Retinal pigment epithelial cell (primary cell): ENCODE data around the gene C14orf180.

ENCODE experiments used
- DNase-seq: peaks from one replicate; pipeline ENCODE4 v3.0.0-alpha.2; 2010; ENCODE audit warnings: low read depth
- H3K4me3 ChIP-seq: 2 replicates; pipeline ENCODE4 v1.5.1; 2011; ENCODE audit warnings: mild to moderate bottlenecking, low read length, control low read depth, moderate library complexity
- TF ChIP-seq, protein P1 (sequence below): conservative IDR thresholded peaks from 2 replicates; pipeline ENCODE4 v1.5.1; 2011; ENCODE audit warnings: low read depth, low read length, control low read depth, inconsistent platforms

The C14orf180 gene

DNA sequence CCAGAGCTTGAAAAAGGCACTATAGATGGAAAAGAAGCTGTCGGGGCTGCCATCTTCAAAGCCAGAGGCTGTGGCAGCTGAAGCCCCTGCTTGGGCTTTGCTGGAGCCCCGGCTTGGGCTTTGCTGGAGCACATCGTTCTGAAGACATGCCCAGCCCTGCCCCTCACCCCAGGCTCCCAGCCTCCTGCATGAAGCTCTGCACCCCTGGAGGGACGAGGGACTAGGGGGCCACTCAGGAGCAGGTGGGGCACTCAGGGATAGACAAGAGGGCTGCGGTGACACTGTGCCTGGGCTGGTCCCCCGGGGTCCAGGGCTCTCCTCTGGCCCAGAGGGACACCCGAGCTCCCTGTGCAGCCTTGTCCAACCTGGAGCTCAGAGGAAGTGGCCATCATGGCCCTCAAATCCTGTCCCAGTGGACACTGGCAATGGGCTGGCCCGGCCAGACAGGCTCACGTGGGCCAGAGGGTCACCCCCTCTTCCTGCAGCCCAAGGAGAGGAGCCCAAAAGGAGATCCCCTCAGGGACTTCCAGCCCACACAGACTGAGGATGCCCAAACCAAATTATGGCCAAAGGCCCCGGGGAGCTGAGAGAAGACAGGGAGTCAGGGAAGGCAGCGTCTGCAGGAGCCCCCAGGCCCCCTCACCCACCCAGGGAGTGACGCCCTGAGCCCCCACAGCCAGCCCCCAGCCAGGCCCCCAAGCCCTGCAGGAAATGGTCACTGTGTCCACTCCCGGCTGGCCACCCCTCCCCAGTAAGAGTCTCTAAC is 23.1 kb upstream of the C14orf180 start:
- TF ChIP-seq, protein P1, sequence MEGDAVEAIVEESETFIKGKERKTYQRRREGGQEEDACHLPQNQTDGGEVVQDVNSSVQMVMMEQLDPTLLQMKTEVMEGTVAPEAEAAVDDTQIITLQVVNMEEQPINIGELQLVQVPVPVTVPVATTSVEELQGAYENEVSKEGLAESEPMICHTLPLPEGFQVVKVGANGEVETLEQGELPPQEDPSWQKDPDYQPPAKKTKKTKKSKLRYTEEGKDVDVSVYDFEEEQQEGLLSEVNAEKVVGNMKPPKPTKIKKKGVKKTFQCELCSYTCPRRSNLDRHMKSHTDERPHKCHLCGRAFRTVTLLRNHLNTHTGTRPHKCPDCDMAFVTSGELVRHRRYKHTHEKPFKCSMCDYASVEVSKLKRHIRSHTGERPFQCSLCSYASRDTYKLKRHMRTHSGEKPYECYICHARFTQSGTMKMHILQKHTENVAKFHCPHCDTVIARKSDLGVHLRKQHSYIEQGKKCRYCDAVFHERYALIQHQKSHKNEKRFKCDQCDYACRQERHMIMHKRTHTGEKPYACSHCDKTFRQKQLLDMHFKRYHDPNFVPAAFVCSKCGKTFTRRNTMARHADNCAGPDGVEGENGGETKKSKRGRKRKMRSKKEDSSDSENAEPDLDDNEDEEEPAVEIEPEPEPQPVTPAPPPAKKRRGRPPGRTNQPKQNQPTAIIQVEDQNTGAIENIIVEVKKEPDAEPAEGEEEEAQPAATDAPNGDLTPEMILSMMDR = no peak
- H3K4me3 ChIP-seq = no peak overlapping the region
- no peak for DNase-seq

DNA sequence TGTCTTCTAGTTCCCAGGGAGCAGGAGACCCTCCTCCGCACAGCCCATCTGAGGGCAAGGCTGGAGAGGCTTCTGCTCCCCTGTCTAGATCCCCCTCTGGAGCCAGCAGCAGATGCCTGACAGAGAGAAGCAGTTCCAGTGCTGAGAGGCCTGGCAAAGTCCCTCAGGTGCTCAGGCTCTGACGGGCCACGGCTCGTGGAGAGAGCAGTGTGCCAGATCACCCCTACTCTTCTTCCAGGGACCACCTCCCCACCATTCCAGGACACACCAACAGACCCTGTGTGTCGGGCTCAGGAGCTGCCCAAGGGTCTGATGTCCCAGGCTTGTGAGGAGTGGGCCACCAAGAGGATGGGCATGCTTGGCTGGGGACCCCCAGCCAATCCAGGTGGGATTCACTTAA is 22.5 kb upstream of the C14orf180 start:
- DNase-seq = no peak
- H3K4me3 ChIP-seq = no peak overlapping the region
- TF ChIP-seq, protein P1 = no peak

DNA sequence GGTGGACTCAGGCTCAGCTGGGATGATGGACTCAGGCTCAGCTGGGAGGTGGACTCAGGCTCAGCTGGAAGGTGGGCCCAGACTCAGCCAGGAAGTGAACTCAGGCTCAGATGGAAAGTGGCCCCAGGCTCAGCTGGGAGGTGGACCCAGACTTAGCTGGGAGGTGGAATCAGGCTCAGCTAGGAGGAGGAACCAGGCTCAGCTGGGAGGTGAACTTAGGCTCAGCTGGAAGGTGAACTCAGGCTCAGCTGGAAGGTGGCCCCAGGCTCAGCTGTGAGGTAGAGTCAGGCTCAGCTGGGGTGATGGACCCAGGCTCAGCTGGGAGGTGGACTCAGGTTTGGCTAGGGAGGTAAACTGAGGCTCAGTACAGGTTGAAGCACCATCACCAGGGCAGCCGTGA is 21.8 kb upstream of the C14orf180 start:
- TF ChIP-seq, protein P1 = no peak
- DNase-seq = no peak
- no peak overlapping the region for H3K4me3 ChIP-seq

DNA sequence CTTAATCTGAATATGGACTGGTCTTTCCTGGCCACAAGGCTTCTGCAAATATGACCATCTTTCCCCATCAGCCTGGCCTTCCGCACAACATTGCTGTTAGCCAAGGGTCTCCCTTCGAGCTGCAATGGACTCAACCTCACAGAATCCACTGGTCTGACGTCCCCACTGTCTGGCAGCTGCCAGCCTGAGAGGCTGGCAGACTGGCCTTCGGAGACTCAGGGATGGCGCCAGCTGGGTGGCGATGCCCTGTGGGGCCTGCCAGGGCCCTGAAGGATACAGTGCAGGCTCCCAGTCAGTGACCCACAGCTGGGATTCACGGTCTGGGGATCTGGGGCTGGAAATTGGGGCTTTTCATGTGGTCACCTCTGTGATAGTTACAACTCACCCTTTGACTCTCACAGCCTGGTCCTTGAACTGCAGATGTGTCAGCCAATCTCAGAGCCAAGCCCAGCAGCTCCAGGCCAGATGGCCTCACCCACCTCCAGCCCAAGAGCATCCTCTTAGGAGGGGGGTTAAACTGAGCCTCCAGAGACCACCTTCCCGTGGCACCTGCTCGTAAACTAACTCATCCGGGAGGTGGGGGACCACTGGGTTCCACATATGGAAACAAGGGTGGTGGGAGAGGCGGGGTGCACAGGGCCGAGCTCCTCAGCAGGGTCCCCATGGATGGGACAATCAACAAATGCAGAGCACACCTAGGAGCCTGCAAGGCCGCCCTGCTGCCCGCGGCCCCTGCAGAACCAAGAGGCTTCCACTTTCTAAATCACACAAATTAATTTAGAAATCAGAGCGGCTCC is 21.1 kb upstream of the C14orf180 start:
- TF ChIP-seq, protein P1 = no peak
- no peak for DNase-seq
- H3K4me3 ChIP-seq = no peak overlapping the region

DNA sequence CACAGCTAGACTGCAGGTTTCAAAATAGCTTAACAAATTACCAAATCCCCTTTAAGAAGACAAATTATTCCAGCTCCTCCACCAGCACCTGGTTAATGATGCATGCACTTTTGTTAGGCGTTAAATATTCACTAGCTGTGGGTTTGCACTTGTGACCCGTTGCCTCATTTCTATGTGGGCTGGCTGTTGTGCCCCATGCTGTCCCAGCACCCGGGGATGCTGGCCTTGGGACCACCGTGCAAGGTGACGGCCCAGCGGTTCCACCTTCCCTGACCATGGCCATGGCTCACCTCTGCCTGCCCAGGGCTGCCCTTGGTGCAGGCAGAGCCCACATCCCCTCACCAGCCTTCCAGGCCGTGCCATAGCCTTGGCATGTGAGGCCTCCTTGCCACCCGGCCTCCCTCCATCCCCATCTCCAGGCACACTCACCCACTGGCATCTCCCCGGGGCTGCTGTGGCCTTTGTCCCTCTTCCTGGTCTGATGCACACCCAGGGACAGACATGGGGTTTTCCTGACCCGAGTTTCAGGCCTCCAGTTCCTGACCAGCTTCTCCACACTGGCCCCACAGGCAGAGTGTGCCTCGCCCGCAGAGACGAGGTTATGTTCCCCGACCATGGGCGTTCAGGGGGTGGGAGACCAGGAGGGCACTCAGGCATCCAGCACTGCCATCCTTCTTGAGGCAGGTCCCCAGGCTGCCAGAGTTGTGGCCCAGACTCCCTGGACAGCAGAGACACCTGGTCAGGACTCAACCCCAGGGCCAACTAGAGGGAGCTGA is 20.3 kb upstream of the C14orf180 start:
- H3K4me3 ChIP-seq = no peak overlapping the region
- DNase-seq = no peak
- TF ChIP-seq, protein P1 = no peak

DNA sequence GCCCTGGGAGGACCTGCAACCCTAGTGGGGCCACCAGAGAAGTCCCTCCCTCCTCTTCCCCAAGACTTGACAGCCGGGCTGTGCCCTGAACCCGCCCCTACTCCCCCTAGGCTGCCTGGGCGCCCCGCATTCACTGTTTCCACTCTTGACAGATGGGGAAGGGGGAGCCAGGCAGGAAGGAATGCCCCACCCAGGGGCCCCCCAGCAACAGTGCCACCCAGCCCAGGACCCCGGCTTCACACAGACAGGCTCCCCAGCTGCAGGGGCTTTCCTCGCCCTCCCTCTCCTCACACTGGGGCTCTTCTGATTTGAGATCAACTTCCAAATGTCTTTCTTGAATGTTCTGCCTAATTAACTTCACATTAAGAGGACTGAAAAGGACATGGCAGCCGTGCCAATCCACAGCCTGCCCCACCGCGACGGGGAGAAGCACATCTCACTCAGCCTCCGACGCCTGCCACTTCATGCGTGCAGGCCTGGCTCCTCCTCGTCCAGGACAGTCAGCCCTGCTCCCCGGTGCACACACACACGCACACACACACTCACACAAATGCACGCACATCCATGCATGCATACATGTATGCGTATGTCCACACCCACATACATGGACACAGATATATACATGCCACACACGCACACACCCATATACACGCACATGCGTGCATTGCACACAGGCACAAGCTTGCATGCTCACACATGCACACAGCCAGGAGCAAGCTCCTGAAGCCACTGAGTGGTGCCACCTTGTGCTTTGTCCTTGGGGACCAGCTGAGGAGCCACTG is 19.6 kb upstream of the C14orf180 start:
- no peak for DNase-seq
- no peak overlapping the region for H3K4me3 ChIP-seq
- TF ChIP-seq, protein P1 = no peak
